Skin epidermis (tissue), 12 donors: ENCODE data around the gene LRRC8D.
"Not testable (repeated sequence)": the region's sequence is repeated elsewhere in the genome, so short reads cannot be mapped to it uniquely, and the experiment has no call there.

Experiments
- H3K27ac ChIP-seq, 21 experiments: fragments of 200-600 bp; sonication (generic) in 11 of 21; one replicate each; pipeline ENCODE4 v1.5.0; 2020; ENCODE audit warnings: mild to moderate bottlenecking in 3 of 21, inconsistent platforms in 2 of 21, moderate library complexity in 2 of 21
- H3K4me3 ChIP-seq, 7 experiments: fragments of 200-600 bp; sonication (generic) in 2 of 7; one replicate each; pipeline ENCODE4 v1.5.0; 2020; ENCODE audit warnings: inconsistent platforms in 2 of 7, mild to moderate bottlenecking in 2 of 7, moderate library complexity in 1 of 7

Gene LRRC8D

GRCh38 chr1:89820422-89821321 is at the start of gene LRRC8D:
LRRC8D (plus strand) TSS chr1:89821032; CDS start chr1:89933069, 112,037 bp downstream.
- peak within 1 kb of the TSS; percentile 13 to 90 (median 77) for H3K27ac ChIP-seq
- peak within 1 kb of the TSS; percentile 54 to 94 (median 64) for H3K4me3 ChIP-seq

- no peak overlapping the region for H3K4me3 ChIP-seq
- no peak overlapping the region for H3K27ac ChIP-seq
Measured at GRCh38 chr1:89771991-89772560, 48.8 kb upstream of the LRRC8D start.

GRCh38 chr1:89776104-89776503 is 44.7 kb upstream of the LRRC8D start:
- not testable (repeated sequence) for H3K27ac ChIP-seq, H3K4me3 ChIP-seq

GRCh38 chr1:89777271-89777670 is 43.6 kb upstream of the LRRC8D start:
- not testable (repeated sequence) for H3K27ac ChIP-seq, H3K4me3 ChIP-seq

- Histone ChIP-seq H3K27ac (no peak overlapping the region), H3K4me3 (no peak overlapping the region)
Measured at GRCh38 chr1:89779151-89779940, 41.5 kb upstream of the LRRC8D start.

- Histone ChIP-seq H3K27ac (no peak overlapping the region), H3K4me3 (no peak overlapping the region)
Measured at GRCh38 chr1:89780721-89781120, 40.1 kb upstream of the LRRC8D start.

GRCh38 chr1:89781494-89782126 is 39.2 kb upstream of the LRRC8D start:
- H3K4me3 ChIP-seq: no peak overlapping the region
- no peak overlapping the region for H3K27ac ChIP-seq

- Histone ChIP-seq H3K4me3 (no peak overlapping the region), H3K27ac (no peak overlapping the region)
Measured at GRCh38 chr1:89786628-89787214, 34.1 kb upstream of the LRRC8D start.

- Histone ChIP-seq H3K27ac (no peak overlapping the region), H3K4me3 (no peak overlapping the region)
Measured at GRCh38 chr1:89790592-89790991, 30.2 kb upstream of the LRRC8D start.

- H3K4me3 ChIP-seq: no peak overlapping the region
- no peak overlapping the region for H3K27ac ChIP-seq
Measured at GRCh38 chr1:89791064-89791726, 29.6 kb upstream of the LRRC8D start.

- no peak overlapping the region for H3K27ac ChIP-seq
- no peak overlapping the region for H3K4me3 ChIP-seq
Measured at GRCh38 chr1:89794406-89794805, 26.4 kb upstream of the LRRC8D start.

- H3K27ac ChIP-seq, H3K4me3 ChIP-seq: not testable (repeated sequence)
Measured at GRCh38 chr1:89795571-89795970, 25.3 kb upstream of the LRRC8D start.

GRCh38 chr1:89797876-89798275 is 23.0 kb upstream of the LRRC8D start:
- not testable (repeated sequence) for H3K27ac ChIP-seq, H3K4me3 ChIP-seq

GRCh38 chr1:89799495-89799894 is 21.3 kb upstream of the LRRC8D start:
- no peak overlapping the region for H3K4me3 ChIP-seq
- no peak overlapping the region for H3K27ac ChIP-seq

- Histone ChIP-seq H3K27ac (no peak overlapping the region), H3K4me3 (no peak overlapping the region)
Measured at GRCh38 chr1:89800022-89800655, 20.7 kb upstream of the LRRC8D start.

GRCh38 chr1:89800718-89801117 is 20.1 kb upstream of the LRRC8D start:
- Histone ChIP-seq H3K4me3 (no peak overlapping the region), H3K27ac (no peak overlapping the region)

- Histone ChIP-seq H3K27ac (no peak overlapping the region), H3K4me3 (no peak overlapping the region)
Measured at GRCh38 chr1:89802051-89802450, 18.8 kb upstream of the LRRC8D start.

- Histone ChIP-seq H3K4me3 (no peak overlapping the region), H3K27ac (no peak overlapping the region)
Measured at GRCh38 chr1:89802841-89803240, 18.0 kb upstream of the LRRC8D start.
